Lower lobe of right lung (tissue), 2 donors: ENCODE results near the gene CCDC93. TPM values are rescaled to one million over a fixed set of nuclear protein-coding genes. Genes with fewer than 3 reads are reported as not detected.
A peak's percentile ranks its signal among the peaks of the same experiment; 100 is the strongest.

Experiments used
- ATAC-seq, 2 donors: fragments of 200-7000 bp; cut with Tn5 transposase; one replicate each; pipeline ENCODE4 v1.9.1; 2020 to 2022; ENCODE audit warnings: mild to moderate bottlenecking in 2 of 2, moderate library complexity in 2 of 2
- DNase-seq: peaks from one replicate; pipeline ENCODE4 v3.0.0-alpha.2; 2020
- H3K27ac ChIP-seq: fragments of 200-600 bp; one replicate; pipeline ENCODE4 v1.8.0; 2022
- H3K27me3 ChIP-seq: fragments of 200-600 bp; one replicate; pipeline ENCODE4 v1.8.0; 2022; ENCODE audit warnings: low read depth
- H3K36me3 ChIP-seq: fragments of 200-600 bp; one replicate; pipeline ENCODE4 v1.8.0; 2022; ENCODE audit warnings: mild to moderate bottlenecking
- H3K4me1 ChIP-seq: fragments of 200-600 bp; one replicate; pipeline ENCODE4 v1.8.0; 2022
- H3K4me3 ChIP-seq: fragments of 200-600 bp; one replicate; pipeline ENCODE4 v1.8.0; 2022; ENCODE audit warnings: mild to moderate bottlenecking
- H3K9me3 ChIP-seq: fragments of 200-600 bp; one replicate; pipeline ENCODE4 v1.8.0; 2022
- CTCF ChIP-seq: fragments of 200-600 bp; IDR thresholded peaks from one replicate; pipeline ENCODE4 v1.8.0; 2022; ENCODE audit warnings: antibody characterized with exemption, mild to moderate bottlenecking
- intact Hi-C: fragments of 100-400 bp; cut with DNase I; formaldehyde crosslinking; loops from one replicate; pipeline ENCODE4 v1.11.0; 2022
- total RNA-seq: library from RNA; stranded (reverse); fragmentation: NEBNext Ultra II Directional; extraction: Animal tissue kit (Norgen Biotek cat#: 25700); gene quantifications from one replicate; pipeline ENCODE4 v1.2.1, GENCODE V29; 2021
- donor health status: DM: no; HTN: yes; CAD: no; lungs with severe emphysema.

Gene CCDC93
- total RNA-seq, 1 donor from 2014 or later, result 47.3 TPM

- TF ChIP-seq CTCF, result peak; percentile 76
- intact Hi-C loops, result no loop called here
- DNase-seq (no peak), ATAC-seq (peak; percentile 51 to 65)
- Histone ChIP-seq H3K9me3 (peaks cover 8% of the 10 kb centered on the region), H3K27me3 (peaks cover 4% of the 10 kb centered on the region), H3K36me3 (no peaks in the 10 kb centered on the region), H3K27ac (no peak overlapping the region), H3K4me1 (no peaks in the 10 kb centered on the region), H3K4me3 (no peak overlapping the region)
Measured at GRCh38 chr2:118032169-118033013, 18.5 kb upstream of the CCDC93 start.

- ATAC-seq, result no peak
Measured at GRCh38 chr2:118031566-118031965, 17.7 kb upstream of the CCDC93 start.

GRCh38 chr2:118029025-118029424 is 15.2 kb upstream of the CCDC93 start:
- DNase-seq (no peak), ATAC-seq (no peak)
- Histone ChIP-seq H3K4me3 (no peak overlapping the region), H3K36me3 (no peaks in the 10 kb centered on the region), H3K27ac (no peak overlapping the region), H3K9me3 (no peaks in the 10 kb centered on the region), H3K27me3 (peaks cover 9% of the 10 kb centered on the region), H3K4me1 (no peaks in the 10 kb centered on the region)
- intact Hi-C loops, result no loop called here
- no peak for TF ChIP-seq CTCF

More at GRCh38 chr2:118031566-118031965, 17.7 kb upstream of the CCDC93 start:
- DNase-seq, result no peak
- no peak for TF ChIP-seq CTCF
- peaks cover 8% of the 10 kb centered on the region for H3K9me3 ChIP-seq
- intact Hi-C loops, result no loop called here
- H3K27ac ChIP-seq, result no peak overlapping the region
- peaks cover 4% of the 10 kb centered on the region for H3K27me3 ChIP-seq
- no peak overlapping the region for H3K4me3 ChIP-seq
- H3K4me1 ChIP-seq, result no peaks in the 10 kb centered on the region
- H3K36me3 ChIP-seq, result no peaks in the 10 kb centered on the region

- no peak for ATAC-seq
- Histone ChIP-seq H3K27me3 (peaks cover 5% of the 10 kb centered on the region), H3K27ac (no peak overlapping the region), H3K4me3 (no peak overlapping the region), H3K36me3 (no peaks in the 10 kb centered on the region), H3K9me3 (no peaks in the 10 kb centered on the region), H3K4me1 (no peaks in the 10 kb centered on the region)
- no peak for DNase-seq
- intact Hi-C loops, result no loop called here
- TF ChIP-seq CTCF, result no peak
Measured at GRCh38 chr2:118021356-118021755, 7.5 kb upstream of the CCDC93 start.

- intact Hi-C loops, result no loop called here
- H3K27ac ChIP-seq, result no peak overlapping the region
- TF ChIP-seq CTCF, result no peak
- DNase-seq, result no peak
- no peak overlapping the region for H3K4me3 ChIP-seq
- no peaks in the 10 kb centered on the region for H3K36me3 ChIP-seq
- no peaks in the 10 kb centered on the region for H3K27me3 ChIP-seq
- H3K9me3 ChIP-seq, result no peaks in the 10 kb centered on the region
- ATAC-seq, result no peak
- peaks cover 3% of the 10 kb centered on the region for H3K4me1 ChIP-seq
Measured at GRCh38 chr2:118019821-118020220, 6.0 kb upstream of the CCDC93 start.
